GM23338 (cell line): ENCODE measurements around the gene RBP4. TPM values are rescaled to one million over a fixed set of nuclear protein-coding genes. Genes with fewer than 3 reads are reported as not detected.

Experiments
- ATAC-seq: fragments of 200-7000 bp; cut with Tn5 transposase; 3 replicates; pipeline ENCODE4 v1.9.1; 2020
- DNase-seq: peaks from one replicate; pipeline ENCODE4 v3.0.0-alpha.2; 2015; ENCODE audit warnings: low spot score
- H2AFZ ChIP-seq: fragments of 200-600 bp; sonication (generic); 2 replicates; pipeline ENCODE4 v1.8.0; 2016; ENCODE audit warnings: antibody characterized with exemption, mild to moderate bottlenecking, moderate library complexity
- H3F3A ChIP-seq: fragments of 200-600 bp; sonication (generic); replicated peaks from 2 replicates; pipeline ENCODE4 v1.8.0; 2017; ENCODE audit warnings: antibody characterized with exemption, mixed run types, low read depth
- H3K27ac ChIP-seq: fragments of 200-600 bp; sonication (generic); 2 replicates; pipeline ENCODE4 v1.6.1; 2016; ENCODE audit warnings: low read depth
- H3K27me3 ChIP-seq: fragments of 200-600 bp; sonication (generic); 2 replicates; pipeline ENCODE4 v1.8.0; 2016; ENCODE audit warnings: mild to moderate bottlenecking, mixed run types, moderate library complexity; ENCODE audit not compliant: insufficient read depth
- H3K36me3 ChIP-seq: fragments of 200-600 bp; sonication (generic); 2 replicates; pipeline ENCODE4 v1.8.0; 2016; ENCODE audit warnings: mild to moderate bottlenecking; ENCODE audit not compliant: insufficient read depth
- H3K4me1 ChIP-seq: fragments of 200-600 bp; sonication (generic); 2 replicates; pipeline ENCODE4 v1.8.0; 2016; ENCODE audit warnings: mild to moderate bottlenecking, moderate library complexity; ENCODE audit not compliant: insufficient read depth
- H3K4me2 ChIP-seq: fragments of 200-600 bp; sonication (generic); 2 replicates; pipeline ENCODE4 v1.7.1; 2017; ENCODE audit warnings: mixed run types
- H3K4me3 ChIP-seq: fragments of 200-600 bp; sonication (generic); 2 replicates; pipeline ENCODE4 v1.6.1; 2016; ENCODE audit warnings: mixed run types
- H3K79me2 ChIP-seq: fragments of 200-600 bp; sonication (generic); replicated peaks from 2 replicates; pipeline ENCODE4 v1.8.0; 2017; ENCODE audit warnings: mild to moderate bottlenecking; ENCODE audit not compliant: insufficient read depth
- H3K9me2 ChIP-seq: fragments of 200-600 bp; sonication (generic); 2 replicates; pipeline ENCODE4 v1.8.0; 2017; ENCODE audit not compliant: insufficient read depth
- H4K20me1 ChIP-seq: fragments of 200-600 bp; sonication (generic); replicated peaks from 2 replicates; pipeline ENCODE4 v1.8.0; 2017; ENCODE audit warnings: mild to moderate bottlenecking; ENCODE audit not compliant: insufficient read depth
- H3K27ac Mint-ChIP-seq: 2 replicates; pipeline ENCODE4 v1.8.0; 2020; ENCODE audit warnings: inconsistent platforms, mild to moderate bottlenecking, moderate library complexity, mixed read lengths
- H3K27me3 Mint-ChIP-seq: 3 replicates; pipeline ENCODE4 v1.8.0; 2022; ENCODE audit warnings: low read depth, mild to moderate bottlenecking, moderate library complexity, mixed read lengths, inconsistent platforms; ENCODE audit not compliant: insufficient read depth, poor library complexity
- H3K36me3 Mint-ChIP-seq: 3 replicates; pipeline ENCODE4 v1.8.0; 2021; ENCODE audit warnings: low read depth, mild to moderate bottlenecking, inconsistent platforms, moderate library complexity, mixed read lengths
- H3K4me1 Mint-ChIP-seq: 3 replicates; pipeline ENCODE4 v1.8.0; 2020; ENCODE audit warnings: mild to moderate bottlenecking, inconsistent platforms, mixed read lengths
- H3K4me3 Mint-ChIP-seq: 3 replicates; pipeline ENCODE4 v1.8.0; 2021; ENCODE audit warnings: moderate library complexity, mild to moderate bottlenecking, inconsistent platforms, mixed read lengths
- H3K9me3 Mint-ChIP-seq: 3 replicates; pipeline ENCODE4 v1.8.0; 2020; ENCODE audit warnings: moderate library complexity, mild to moderate bottlenecking, inconsistent platforms, mixed read lengths
- CREB1 ChIP-seq: fragments of 250-450 bp; sonication (Bioruptor Pico); IDR thresholded peaks from 2 replicates; pipeline ENCODE4 v1.5.0; 2020; ENCODE audit warnings: low read depth, mild to moderate bottlenecking, moderate library complexity
- EZH2 ChIP-seq: fragments of 200-600 bp; sonication (generic); IDR thresholded peaks from one replicate; pipeline ENCODE4 v1.8.0; 2017; ENCODE audit warnings: antibody characterized with exemption, mild to moderate bottlenecking, low read depth; ENCODE audit not compliant: unreplicated experiment
- EZH2phosphoT487 ChIP-seq: fragments of 200-600 bp; sonication (generic); IDR thresholded peaks from one replicate; pipeline ENCODE4 v1.8.1; 2018; ENCODE audit warnings: antibody characterized with exemption; ENCODE audit not compliant: unreplicated experiment
- POLR2AphosphoS5 ChIP-seq: IDR thresholded peaks from 2 replicates; pipeline ENCODE4 v1.6.1; 2016; ENCODE audit warnings: antibody characterized with exemption, low read depth
- STAT1 ChIP-seq: IDR thresholded peaks from one replicate; pipeline ENCODE4 v1.6.1; 2016; ENCODE audit warnings: antibody characterized with exemption; ENCODE audit not compliant: unreplicated experiment
- ZNF114 ChIP-seq: fragments of 250-450 bp; sonication (Bioruptor Pico); IDR thresholded peaks from 2 replicates; pipeline ENCODE4 v1.5.0; 2020; ENCODE audit warnings: mild to moderate bottlenecking, moderate library complexity
- polyA plus RNA-seq: library from polyadenylated mRNA; unstranded; fragments of >200 nt; fragmentation: Nextera tagmentation; extraction: Ambion mirVana; gene quantifications from 2 replicates; pipeline ENCODE4 v1.2.1, GENCODE V29; 2016
- total RNA-seq: library from RNA; depleted of rRNA; stranded (reverse); fragments of >200 nt; shearing (Covaris generic); gene quantifications from 2 replicates; pipeline ENCODE4 v1.2.3, GENCODE V29; 2014
- TF ChIP-seq, protein P1 (sequence below): IDR thresholded peaks from one replicate; pipeline ENCODE4 v1.6.1; 2018; ENCODE audit warnings: antibody characterized with exemption; ENCODE audit not compliant: unreplicated experiment
- TF ChIP-seq, protein P2 (sequence below): IDR thresholded peaks from 2 replicates; pipeline ENCODE4 v1.6.1; 2016; ENCODE audit warnings: antibody characterized with exemption
- TF ChIP-seq, protein P3 (sequence below), 2 experiments: fragments of 200-600 bp in 1 of 2; sonication (generic) in 1 of 2; conservative IDR thresholded peaks; 2 replicates each; pipeline versions ENCODE4 v1.5.1 to v1.6.1; 2016 to 2017; ENCODE audit warnings: antibody characterized with exemption in 2 of 2, low read depth in 2 of 2, mild to moderate bottlenecking in 2 of 2, moderate library complexity in 1 of 2
- TF ChIP-seq, protein P4 (sequence below): fragments of 250-450 bp; sonication (Bioruptor Pico); IDR thresholded peaks from 2 replicates; pipeline ENCODE4 v1.5.0; 2020; ENCODE audit warnings: mild to moderate bottlenecking, moderate library complexity

The RBP4 gene
- total and polyA plus RNA-seq, 2 experiments from 2014 or later = 0.79 to 1.0 TPM

DNA sequence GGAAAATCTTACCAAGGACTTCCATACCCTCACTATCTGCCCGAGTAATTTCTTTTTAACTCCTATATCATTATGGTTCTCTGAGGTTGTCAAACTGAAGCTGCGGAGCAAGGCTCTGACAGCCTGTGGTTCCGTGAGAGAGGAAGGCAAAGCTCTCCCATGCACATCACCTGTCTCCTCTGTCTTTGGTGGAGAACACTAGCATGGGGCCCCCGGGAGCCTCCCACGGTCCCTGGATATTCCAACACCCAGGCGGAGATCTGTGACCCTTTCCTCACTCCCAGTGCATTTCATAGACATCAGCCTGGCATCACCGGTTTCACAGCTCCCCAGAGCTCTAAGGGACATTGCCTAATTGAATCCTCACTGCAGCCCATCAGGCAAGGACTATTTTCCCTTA lies 10.4 kb downstream of the RBP4 start (continued):
- TF ChIP-seq, protein P1, sequence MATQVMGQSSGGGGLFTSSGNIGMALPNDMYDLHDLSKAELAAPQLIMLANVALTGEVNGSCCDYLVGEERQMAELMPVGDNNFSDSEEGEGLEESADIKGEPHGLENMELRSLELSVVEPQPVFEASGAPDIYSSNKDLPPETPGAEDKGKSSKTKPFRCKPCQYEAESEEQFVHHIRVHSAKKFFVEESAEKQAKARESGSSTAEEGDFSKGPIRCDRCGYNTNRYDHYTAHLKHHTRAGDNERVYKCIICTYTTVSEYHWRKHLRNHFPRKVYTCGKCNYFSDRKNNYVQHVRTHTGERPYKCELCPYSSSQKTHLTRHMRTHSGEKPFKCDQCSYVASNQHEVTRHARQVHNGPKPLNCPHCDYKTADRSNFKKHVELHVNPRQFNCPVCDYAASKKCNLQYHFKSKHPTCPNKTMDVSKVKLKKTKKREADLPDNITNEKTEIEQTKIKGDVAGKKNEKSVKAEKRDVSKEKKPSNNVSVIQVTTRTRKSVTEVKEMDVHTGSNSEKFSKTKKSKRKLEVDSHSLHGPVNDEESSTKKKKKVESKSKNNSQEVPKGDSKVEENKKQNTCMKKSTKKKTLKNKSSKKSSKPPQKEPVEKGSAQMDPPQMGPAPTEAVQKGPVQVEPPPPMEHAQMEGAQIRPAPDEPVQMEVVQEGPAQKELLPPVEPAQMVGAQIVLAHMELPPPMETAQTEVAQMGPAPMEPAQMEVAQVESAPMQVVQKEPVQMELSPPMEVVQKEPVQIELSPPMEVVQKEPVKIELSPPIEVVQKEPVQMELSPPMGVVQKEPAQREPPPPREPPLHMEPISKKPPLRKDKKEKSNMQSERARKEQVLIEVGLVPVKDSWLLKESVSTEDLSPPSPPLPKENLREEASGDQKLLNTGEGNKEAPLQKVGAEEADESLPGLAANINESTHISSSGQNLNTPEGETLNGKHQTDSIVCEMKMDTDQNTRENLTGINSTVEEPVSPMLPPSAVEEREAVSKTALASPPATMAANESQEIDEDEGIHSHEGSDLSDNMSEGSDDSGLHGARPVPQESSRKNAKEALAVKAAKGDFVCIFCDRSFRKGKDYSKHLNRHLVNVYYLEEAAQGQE = no peak
- TF ChIP-seq, protein P2, sequence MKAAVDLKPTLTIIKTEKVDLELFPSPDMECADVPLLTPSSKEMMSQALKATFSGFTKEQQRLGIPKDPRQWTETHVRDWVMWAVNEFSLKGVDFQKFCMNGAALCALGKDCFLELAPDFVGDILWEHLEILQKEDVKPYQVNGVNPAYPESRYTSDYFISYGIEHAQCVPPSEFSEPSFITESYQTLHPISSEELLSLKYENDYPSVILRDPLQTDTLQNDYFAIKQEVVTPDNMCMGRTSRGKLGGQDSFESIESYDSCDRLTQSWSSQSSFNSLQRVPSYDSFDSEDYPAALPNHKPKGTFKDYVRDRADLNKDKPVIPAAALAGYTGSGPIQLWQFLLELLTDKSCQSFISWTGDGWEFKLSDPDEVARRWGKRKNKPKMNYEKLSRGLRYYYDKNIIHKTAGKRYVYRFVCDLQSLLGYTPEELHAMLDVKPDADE = no peak
- TF ChIP-seq, protein P3, sequence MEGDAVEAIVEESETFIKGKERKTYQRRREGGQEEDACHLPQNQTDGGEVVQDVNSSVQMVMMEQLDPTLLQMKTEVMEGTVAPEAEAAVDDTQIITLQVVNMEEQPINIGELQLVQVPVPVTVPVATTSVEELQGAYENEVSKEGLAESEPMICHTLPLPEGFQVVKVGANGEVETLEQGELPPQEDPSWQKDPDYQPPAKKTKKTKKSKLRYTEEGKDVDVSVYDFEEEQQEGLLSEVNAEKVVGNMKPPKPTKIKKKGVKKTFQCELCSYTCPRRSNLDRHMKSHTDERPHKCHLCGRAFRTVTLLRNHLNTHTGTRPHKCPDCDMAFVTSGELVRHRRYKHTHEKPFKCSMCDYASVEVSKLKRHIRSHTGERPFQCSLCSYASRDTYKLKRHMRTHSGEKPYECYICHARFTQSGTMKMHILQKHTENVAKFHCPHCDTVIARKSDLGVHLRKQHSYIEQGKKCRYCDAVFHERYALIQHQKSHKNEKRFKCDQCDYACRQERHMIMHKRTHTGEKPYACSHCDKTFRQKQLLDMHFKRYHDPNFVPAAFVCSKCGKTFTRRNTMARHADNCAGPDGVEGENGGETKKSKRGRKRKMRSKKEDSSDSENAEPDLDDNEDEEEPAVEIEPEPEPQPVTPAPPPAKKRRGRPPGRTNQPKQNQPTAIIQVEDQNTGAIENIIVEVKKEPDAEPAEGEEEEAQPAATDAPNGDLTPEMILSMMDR (conservative IDR thresholded peaks at IDR 0.05; ENCODE audit: low read depth in 2 of 2) = no peak
- TF ChIP-seq POLR2AphosphoS5 = no peak
- no peak for TF ChIP-seq EZH2phosphoT487
- TF ChIP-seq STAT1 = no peak
- TF ChIP-seq EZH2 = no peak
- no peak for TF ChIP-seq ZNF114 (CRISPR knock-in tag)

DNA sequence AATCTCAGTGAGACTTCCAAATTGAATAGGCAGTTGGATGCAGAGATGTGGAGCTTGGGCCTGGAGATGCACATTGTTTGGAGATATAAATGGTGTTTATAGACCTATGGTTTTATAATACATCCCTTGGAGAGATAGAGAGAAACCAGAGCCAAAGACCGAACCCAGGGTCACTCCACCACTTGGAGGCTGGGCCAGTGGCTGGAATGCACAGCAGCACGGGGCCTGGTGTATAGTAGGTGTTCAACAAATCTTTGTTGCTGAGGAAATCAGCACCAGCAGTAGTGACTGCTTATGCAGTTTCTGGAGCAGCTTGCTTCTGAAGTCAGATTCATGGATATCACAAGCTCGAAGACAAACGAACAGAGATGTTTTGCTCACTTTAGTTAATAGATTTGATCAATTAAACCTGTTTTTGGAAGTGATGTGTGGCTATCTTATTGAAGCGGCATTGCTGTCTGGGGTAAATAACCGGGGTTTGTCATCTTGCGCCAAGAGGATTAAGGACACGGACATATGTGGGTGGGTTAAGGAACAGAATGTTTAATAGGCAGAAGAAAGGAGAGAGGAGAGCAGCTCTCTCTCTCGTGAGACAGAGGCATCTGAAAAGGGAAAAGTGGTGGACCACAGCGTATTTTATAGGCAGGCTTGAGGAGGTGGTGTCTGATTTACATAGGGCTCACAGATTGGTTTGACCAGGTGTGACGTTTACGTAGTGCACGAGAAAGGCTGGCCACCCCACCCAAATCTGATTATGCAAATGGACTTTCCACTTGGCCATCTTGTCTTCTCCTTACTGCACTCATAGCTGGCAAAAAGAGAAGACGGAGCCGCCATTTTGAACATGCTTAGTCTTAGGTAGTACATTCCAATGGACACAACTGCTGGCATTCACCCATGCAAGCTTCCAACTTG lies 11.1 kb downstream of the RBP4 start:
- H3K27ac ChIP-seq = no peak overlapping the region
- Mint-ChIP-seq H3K27ac (no peak overlapping the region), H3K27me3 (peaks cover 7% of the 10 kb centered on the region), H3K9me3 (no peaks in the 10 kb centered on the region), H3K36me3 (no peaks in the 10 kb centered on the region), H3K4me1 (peaks cover 17% of the 10 kb centered on the region; the same call in 2 of the 3 replicates), H3K4me3 (no peak overlapping the region)
- no peaks in the 10 kb centered on the region for H4K20me1 ChIP-seq
- ATAC-seq (no peak), DNase-seq (no peak)
- no peaks in the 10 kb centered on the region for H3K27me3 ChIP-seq
- H3F3A ChIP-seq = no peaks in the 10 kb centered on the region
- H2AFZ ChIP-seq = no peak overlapping the region
- H3K4me2 ChIP-seq = no peak overlapping the region
- H3K79me2 ChIP-seq = no peaks in the 10 kb centered on the region
- H3K4me1 ChIP-seq = peaks cover 16% of the 10 kb centered on the region
- no peak overlapping the region for H3K4me3 ChIP-seq
- no peaks in the 10 kb centered on the region for H3K36me3 ChIP-seq
- H3K9me2 ChIP-seq = no peaks in the 10 kb centered on the region; the same call in 1 of the 2 replicates
- TF ChIP-seq, protein P4, sequence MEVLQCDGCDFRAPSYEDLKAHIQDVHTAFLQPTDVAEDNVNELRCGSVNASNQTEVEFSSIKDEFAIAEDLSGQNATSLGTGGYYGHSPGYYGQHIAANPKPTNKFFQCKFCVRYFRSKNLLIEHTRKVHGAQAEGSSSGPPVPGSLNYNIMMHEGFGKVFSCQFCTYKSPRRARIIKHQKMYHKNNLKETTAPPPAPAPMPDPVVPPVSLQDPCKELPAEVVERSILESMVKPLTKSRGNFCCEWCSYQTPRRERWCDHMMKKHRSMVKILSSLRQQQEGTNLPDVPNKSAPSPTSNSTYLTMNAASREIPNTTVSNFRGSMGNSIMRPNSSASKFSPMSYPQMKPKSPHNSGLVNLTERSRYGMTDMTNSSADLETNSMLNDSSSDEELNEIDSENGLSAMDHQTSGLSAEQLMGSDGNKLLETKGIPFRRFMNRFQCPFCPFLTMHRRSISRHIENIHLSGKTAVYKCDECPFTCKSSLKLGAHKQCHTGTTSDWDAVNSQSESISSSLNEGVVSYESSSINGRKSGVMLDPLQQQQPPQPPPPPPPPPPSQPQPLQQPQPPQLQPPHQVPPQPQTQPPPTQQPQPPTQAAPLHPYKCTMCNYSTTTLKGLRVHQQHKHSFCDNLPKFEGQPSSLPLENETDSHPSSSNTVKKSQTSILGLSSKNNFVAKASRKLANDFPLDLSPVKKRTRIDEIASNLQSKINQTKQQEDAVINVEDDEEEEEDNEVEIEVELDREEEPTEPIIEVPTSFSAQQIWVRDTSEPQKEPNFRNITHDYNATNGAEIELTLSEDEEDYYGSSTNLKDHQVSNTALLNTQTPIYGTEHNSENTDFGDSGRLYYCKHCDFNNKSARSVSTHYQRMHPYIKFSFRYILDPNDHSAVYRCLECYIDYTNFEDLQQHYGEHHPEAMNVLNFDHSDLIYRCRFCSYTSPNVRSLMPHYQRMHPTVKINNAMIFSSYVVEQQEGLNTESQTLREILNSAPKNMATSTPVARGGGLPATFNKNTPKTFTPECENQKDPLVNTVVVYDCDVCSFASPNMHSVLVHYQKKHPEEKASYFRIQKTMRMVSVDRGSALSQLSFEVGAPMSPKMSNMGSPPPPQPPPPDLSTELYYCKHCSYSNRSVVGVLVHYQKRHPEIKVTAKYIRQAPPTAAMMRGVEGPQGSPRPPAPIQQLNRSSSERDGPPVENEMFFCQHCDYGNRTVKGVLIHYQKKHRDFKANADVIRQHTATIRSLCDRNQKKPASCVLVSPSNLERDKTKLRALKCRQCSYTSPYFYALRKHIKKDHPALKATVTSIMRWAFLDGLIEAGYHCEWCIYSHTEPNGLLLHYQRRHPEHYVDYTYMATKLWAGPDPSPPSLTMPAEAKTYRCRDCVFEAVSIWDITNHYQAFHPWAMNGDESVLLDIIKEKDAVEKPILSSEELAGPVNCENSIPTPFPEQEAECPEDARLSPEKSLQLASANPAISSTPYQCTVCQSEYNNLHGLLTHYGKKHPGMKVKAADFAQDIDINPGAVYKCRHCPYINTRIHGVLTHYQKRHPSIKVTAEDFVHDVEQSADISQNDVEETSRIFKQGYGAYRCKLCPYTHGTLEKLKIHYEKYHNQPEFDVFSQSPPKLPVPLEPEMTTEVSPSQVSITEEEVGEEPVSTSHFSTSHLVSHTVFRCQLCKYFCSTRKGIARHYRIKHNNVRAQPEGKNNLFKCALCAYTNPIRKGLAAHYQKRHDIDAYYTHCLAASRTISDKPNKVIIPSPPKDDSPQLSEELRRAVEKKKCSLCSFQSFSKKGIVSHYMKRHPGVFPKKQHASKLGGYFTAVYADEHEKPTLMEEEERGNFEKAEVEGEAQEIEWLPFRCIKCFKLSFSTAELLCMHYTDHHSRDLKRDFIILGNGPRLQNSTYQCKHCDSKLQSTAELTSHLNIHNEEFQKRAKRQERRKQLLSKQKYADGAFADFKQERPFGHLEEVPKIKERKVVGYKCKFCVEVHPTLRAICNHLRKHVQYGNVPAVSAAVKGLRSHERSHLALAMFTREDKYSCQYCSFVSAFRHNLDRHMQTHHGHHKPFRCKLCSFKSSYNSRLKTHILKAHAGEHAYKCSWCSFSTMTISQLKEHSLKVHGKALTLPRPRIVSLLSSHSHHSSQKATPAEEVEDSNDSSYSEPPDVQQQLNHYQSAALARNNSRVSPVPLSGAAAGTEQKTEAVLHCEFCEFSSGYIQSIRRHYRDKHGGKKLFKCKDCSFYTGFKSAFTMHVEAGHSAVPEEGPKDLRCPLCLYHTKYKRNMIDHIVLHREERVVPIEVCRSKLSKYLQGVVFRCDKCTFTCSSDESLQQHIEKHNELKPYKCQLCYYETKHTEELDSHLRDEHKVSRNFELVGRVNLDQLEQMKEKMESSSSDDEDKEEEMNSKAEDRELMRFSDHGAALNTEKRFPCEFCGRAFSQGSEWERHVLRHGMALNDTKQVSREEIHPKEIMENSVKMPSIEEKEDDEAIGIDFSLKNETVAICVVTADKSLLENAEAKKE = no peak
- no peak for TF ChIP-seq CREB1 (CRISPR knock-in tag)
